NCI-H82 treated with DMSO at 0.1 percent for 48 hours (cell line): ENCODE data around the gene UNC119.
A peak's percentile ranks its signal among the peaks of the same experiment; 100 is the strongest.
"Not testable (repeated sequence)": the region's sequence is repeated elsewhere in the genome, so short reads cannot be mapped to it uniquely, and the experiment has no call there.

ENCODE experiments used
- DNase-seq: peaks from one replicate; lab custom pipeline; 2025; ENCODE audit not compliant: unreplicated experiment; lab: John Stamatoyannopoulos, UW

The UNC119 gene

GRCh38 chr17:28523876-28524275 lies 28.5 kb downstream of the UNC119 start:
- no peak for DNase-seq

- no peak for DNase-seq
Measured at GRCh38 chr17:28523186-28523585, 29.2 kb downstream of the UNC119 start.

- not testable (repeated sequence) for DNase-seq
Measured at GRCh38 chr17:28522281-28522680, 30.1 kb downstream of the UNC119 start.

GRCh38 chr17:28521311-28522085 lies 30.9 kb downstream of the UNC119 start:
- no peak for DNase-seq

- no peak for DNase-seq
Measured at GRCh38 chr17:28520687-28521086, 31.7 kb downstream of the UNC119 start.

GRCh38 chr17:28519236-28519635 lies 33.2 kb downstream of the UNC119 start:
- DNase-seq: no peak

- no peak for DNase-seq
Measured at GRCh38 chr17:28518578-28518977, 33.8 kb downstream of the UNC119 start.

- no peak for DNase-seq
Measured at GRCh38 chr17:28518132-28518531, 34.3 kb downstream of the UNC119 start.

GRCh38 chr17:28515518-28515917 lies 36.9 kb downstream of the UNC119 start:
- DNase-seq: no peak

GRCh38 chr17:28514561-28515002 lies 37.8 kb downstream of the UNC119 start:
- no peak for DNase-seq

GRCh38 chr17:28513476-28513875 lies 38.9 kb downstream of the UNC119 start:
- DNase-seq: no peak

- peak; percentile 94 for DNase-seq
Measured at GRCh38 chr17:28511858-28512461, 40.5 kb downstream of the UNC119 start.

- DNase-seq: no peak
Measured at GRCh38 chr17:28509789-28510188, 42.6 kb downstream of the UNC119 start.

- peak; percentile 25 for DNase-seq
Measured at GRCh38 chr17:28508211-28508724, 44.2 kb downstream of the UNC119 start.

GRCh38 chr17:28507567-28508203 lies 44.7 kb downstream of the UNC119 start:
- DNase-seq: no peak

GRCh38 chr17:28506763-28507487 lies 45.5 kb downstream of the UNC119 start:
- no peak for DNase-seq

GRCh38 chr17:28505986-28506665 lies 46.3 kb downstream of the UNC119 start, which contains the start of gene FOXN1:
Gene FOXN1 (plus strand): TSS chr17:28506348. CDS start chr17:28523970, 17,622 bp downstream.
- no peak for DNase-seq

GRCh38 chr17:28503420-28503819 lies 49.0 kb downstream of the UNC119 start:
- DNase-seq: no peak

GRCh38 chr17:28501421-28502284 lies 50.8 kb downstream of the UNC119 start:
- DNase-seq: no peak
